SH-SY5Y (cell line): Measurements from ENCODE around the gene GLIPR1L2.

Experiments used
- GATA2 ChIP-seq: IDR thresholded peaks from 2 replicates; pipeline ENCODE4 v1.6.1; 2011; ENCODE audit warnings: mild to moderate bottlenecking, low read depth, low read length
- GATA3 ChIP-seq: IDR thresholded peaks from 2 replicates; pipeline ENCODE4 v1.6.1; 2011; ENCODE audit warnings: low read depth, mild to moderate bottlenecking, low read length, moderate library complexity

- no peak for TF ChIP-seq GATA2
- no peak for TF ChIP-seq GATA3
These were observed 87.4 kb downstream of the GLIPR1L2 start for GRCh38 chr12:75478116-75478794.
